GM13976 (cell line): ENCODE measurements around the gene SNF8.
"Not testable (repeated sequence)": the region's sequence is repeated elsewhere in the genome, so short reads cannot be mapped to it uniquely, and the experiment has no call there.

Experiments
- DNase-seq: peaks from one replicate; pipeline ENCODE4 v3.0.0; 2012; ENCODE audit warnings: low spot score
- CTCF ChIP-seq: IDR thresholded peaks from 2 replicates; pipeline ENCODE4 v1.5.1; 2012; ENCODE audit warnings: borderline replicate concordance, mild to moderate bottlenecking; ENCODE audit not compliant: insufficient read depth; ENCODE audit errors: extremely low read depth, missing control alignments, control extremely low read depth
- in situ Hi-C: fragments of 300-500 bp; cut with MboI; formaldehyde crosslinking; loops from one replicate; pipeline ENCODE4 v1.12.0; 2022; ENCODE audit warnings: low sequenced_read_pairs, mixed read lengths, inconsistent platforms; ENCODE audit not compliant: unreplicated experiment

Gene SNF8

GRCh38 chr17:48961516-48962233, 17.0 kb upstream of the SNF8 start:
- TF ChIP-seq CTCF, result no peak
- DNase-seq, result no peak
- in situ Hi-C loops, result no loop called here

DNA sequence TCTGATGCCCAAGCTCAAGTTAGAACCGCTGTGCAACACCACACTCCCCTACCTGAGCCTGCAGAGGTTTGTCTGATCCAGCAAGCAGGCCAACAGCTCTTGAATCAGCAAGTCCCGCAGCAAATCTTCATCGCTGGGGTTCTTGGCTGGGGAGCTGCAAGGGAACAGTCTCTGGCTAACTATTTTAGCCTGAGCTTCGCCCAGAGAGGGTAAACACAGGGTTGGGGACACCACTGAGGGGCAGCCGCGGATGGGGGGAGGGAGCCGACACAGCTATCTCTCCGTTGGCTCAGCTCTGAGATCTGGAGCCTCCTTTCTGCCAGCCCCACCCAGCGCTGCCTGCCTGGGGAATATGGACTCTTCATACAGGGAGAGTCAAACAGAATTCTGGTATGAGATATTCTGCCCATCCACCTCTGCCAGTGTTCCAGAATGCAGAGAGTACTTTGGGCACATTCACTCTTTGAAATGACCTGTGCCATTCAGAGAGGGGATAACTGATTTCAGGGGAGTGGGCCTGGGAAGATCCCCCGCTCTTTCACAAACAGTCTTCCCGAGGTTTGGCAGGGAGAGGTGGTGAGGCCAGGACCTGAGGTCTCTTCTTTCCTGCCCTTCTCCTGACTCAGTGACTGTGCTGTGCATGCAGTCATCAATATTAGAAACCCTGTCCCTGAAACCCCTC, 16.3 kb upstream of the SNF8 start:
- in situ Hi-C loops, result no loop called here
- TF ChIP-seq CTCF, result no peak
- no peak for DNase-seq

GRCh38 chr17:48954300-48954755, 9.7 kb upstream of the SNF8 start:
- in situ Hi-C loops, result no loop called here
- TF ChIP-seq CTCF, result peak; percentile 17
- peak; percentile 36 for DNase-seq

- in situ Hi-C loops, result no loop called here
- TF ChIP-seq CTCF, result no peak
- peak; percentile 58 for DNase-seq
Observed at GRCh38 chr17:48952904-48953303, 8.3 kb upstream of the SNF8 start.

GRCh38 chr17:48951572-48951971, 6.9 kb upstream of the SNF8 start:
- TF ChIP-seq CTCF, result no peak
- no peak for DNase-seq
- in situ Hi-C loops, result no loop called here

GRCh38 chr17:48945261-48945651, 614 bp upstream of the SNF8 start:
- in situ Hi-C loops, DNase-seq: not testable (repeated sequence)

DNA sequence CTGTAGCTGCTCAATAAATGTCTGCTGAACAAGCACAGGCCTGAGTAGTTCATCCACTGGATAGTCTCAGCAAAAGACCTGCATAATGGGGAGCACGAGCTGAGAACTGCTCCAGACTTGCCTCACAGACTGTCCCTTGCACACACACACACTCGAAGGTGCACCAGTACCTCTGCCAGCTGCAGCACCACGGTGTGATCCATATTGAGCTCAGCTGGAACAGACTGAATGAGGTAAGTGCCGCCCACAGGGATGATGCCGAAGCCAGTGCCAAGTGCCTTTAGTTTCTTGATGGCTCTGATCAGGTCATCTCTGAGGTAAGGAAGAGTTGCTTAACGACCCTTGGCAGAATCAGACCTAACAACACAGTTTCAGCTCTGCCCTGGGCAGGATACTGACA, 11.6 kb downstream of the SNF8 start:
- in situ Hi-C loops, result no loop called here
- no peak for DNase-seq
- TF ChIP-seq CTCF, result no peak
